GM20431 (cell line): ENCODE data around the gene TMEM59L.

Source experiments
- in situ Hi-C: fragments of 300-500 bp; cut with MseI, MboI; formaldehyde crosslinking; loops from one replicate; pipeline ENCODE4 v1.15.0; 2020; ENCODE audit warnings: low sequenced_read_pairs; ENCODE audit not compliant: unreplicated experiment

The TMEM59L gene

GRCh38 chr19:18655173-18655844 lies 42.6 kb downstream of the TMEM59L start:
- in situ Hi-C loops: no loop called here

GRCh38 chr19:18656337-18657086 lies 43.8 kb downstream of the TMEM59L start:
- in situ Hi-C loops: no loop called here

GRCh38 chr19:18657590-18658365 lies 45.1 kb downstream of the TMEM59L start:
- in situ Hi-C loops: no loop called here

GRCh38 chr19:18658366-18658855 lies 45.7 kb downstream of the TMEM59L start:
- in situ Hi-C loops: no loop called here

- in situ Hi-C loops: no loop called here
These were observed 46.8 kb downstream of the TMEM59L start for GRCh38 chr19:18659281-18660050.

GRCh38 chr19:18660051-18660910 lies 47.6 kb downstream of the TMEM59L start:
- in situ Hi-C loops: no loop called here

- in situ Hi-C loops: no loop called here
These were observed 48.4 kb downstream of the TMEM59L start for GRCh38 chr19:18660939-18661670.

- in situ Hi-C loops: no loop called here
These were observed 50.5 kb downstream of the TMEM59L start for GRCh38 chr19:18662972-18663732.

GRCh38 chr19:18663940-18664530 lies 51.4 kb downstream of the TMEM59L start:
- in situ Hi-C loops: no loop called here

GRCh38 chr19:18665771-18666202 lies 53.1 kb downstream of the TMEM59L start:
- in situ Hi-C loops: no loop called here

GRCh38 chr19:18666317-18666716 lies 53.6 kb downstream of the TMEM59L start:
- in situ Hi-C loops: no loop called here

GRCh38 chr19:18666784-18667183 lies 54.1 kb downstream of the TMEM59L start:
- in situ Hi-C loops: no loop called here

GRCh38 chr19:18667531-18668251 lies 55.0 kb downstream of the TMEM59L start:
- in situ Hi-C loops: no loop called here

- in situ Hi-C loops: no loop called here
These were observed 55.6 kb downstream of the TMEM59L start for GRCh38 chr19:18668252-18668631.

- in situ Hi-C loops: no loop called here
These were observed 56.3 kb downstream of the TMEM59L start for GRCh38 chr19:18668744-18669523.

- in situ Hi-C loops: no loop called here
These were observed 56.8 kb downstream of the TMEM59L start for GRCh38 chr19:18669524-18669817.
